ENCODE measurements around the gene STEAP3. TPM values are rescaled to one million over a fixed set of nuclear protein-coding genes. Genes with fewer than 3 reads are reported as not detected.

STEAP3 gene
- total RNA-seq, 1 experiment from 2014 or later, result 30.5 TPM

GRCh38 chr2:119291588-119292167, 68.0 kb downstream of the STEAP3 start:
- H3K4me1 Mint-ChIP-seq (ENCODE audit: low read depth, unreplicated experiment), result no peaks in the 10 kb centered on the region
- BruUV-seq (replicated peaks), result no TSS peak
- no peak for DNase-seq
- H3K27me3 Mint-ChIP-seq (ENCODE audit: unreplicated experiment), result no peaks in the 10 kb centered on the region
- no peak for TF ChIP-seq CTCF (IDR thresholded peaks at IDR 0.05; ENCODE audit: unreplicated experiment)
- CTCF ChIA-PET, result interaction anchor here (1.9 kb wide), 1 partner anchor 410 kb away, joined by 8 read pairs; no protein-coding TSS in a partner anchor
- H3K9me3 Mint-ChIP-seq (ENCODE audit: low read depth, unreplicated experiment), result no peaks in the 10 kb centered on the region
- intact Hi-C loops (cut with micrococcal nuclease; ENCODE audit: unreplicated experiment), result loop anchor here (2.0 to 5.0 kb wide), 2 partner anchors 279 to 411 kb away; no protein-coding TSS in a partner anchor
- no peak overlapping the region for H3K4me3 Mint-ChIP-seq (ENCODE audit: low read depth, unreplicated experiment)
- no peaks in the 10 kb centered on the region for H3K36me3 Mint-ChIP-seq (ENCODE audit: insufficient read depth, unreplicated experiment)
- no peak overlapping the region for H3K27ac Mint-ChIP-seq (ENCODE audit: unreplicated experiment)

GRCh38 chr2:119292226-119292625, 68.6 kb downstream of the STEAP3 start:
- Mint-ChIP-seq H3K27ac (ENCODE audit: unreplicated experiment) (no peak overlapping the region), H3K4me1 (ENCODE audit: low read depth, unreplicated experiment) (no peaks in the 10 kb centered on the region), H3K36me3 (ENCODE audit: insufficient read depth, unreplicated experiment) (no peaks in the 10 kb centered on the region), H3K27me3 (ENCODE audit: unreplicated experiment) (no peaks in the 10 kb centered on the region), H3K9me3 (ENCODE audit: low read depth, unreplicated experiment) (no peaks in the 10 kb centered on the region), H3K4me3 (ENCODE audit: low read depth, unreplicated experiment) (no peak overlapping the region)
- intact Hi-C loops (cut with micrococcal nuclease; ENCODE audit: unreplicated experiment), result loop anchor here (5.0 kb wide), 1 partner anchor 280 kb away; no protein-coding TSS in a partner anchor
- CTCF ChIA-PET, result interaction anchor here (1.9 kb wide), 1 partner anchor 411 kb away, joined by 8 read pairs; no protein-coding TSS in a partner anchor
- no TSS peak for BruUV-seq (replicated peaks)
- no peak for TF ChIP-seq CTCF (IDR thresholded peaks at IDR 0.05; ENCODE audit: unreplicated experiment)
- no peak for DNase-seq

GRCh38 chr2:119293254-119293653, 69.6 kb downstream of the STEAP3 start:
- H3K4me1 Mint-ChIP-seq (ENCODE audit: low read depth, unreplicated experiment), result no peaks in the 10 kb centered on the region
- no peaks in the 10 kb centered on the region for H3K27me3 Mint-ChIP-seq (ENCODE audit: unreplicated experiment)
- no TSS peak for BruUV-seq (replicated peaks)
- no peaks in the 10 kb centered on the region for H3K36me3 Mint-ChIP-seq (ENCODE audit: insufficient read depth, unreplicated experiment)
- no peak for TF ChIP-seq CTCF (IDR thresholded peaks at IDR 0.05; ENCODE audit: unreplicated experiment)
- H3K4me3 Mint-ChIP-seq (ENCODE audit: low read depth, unreplicated experiment), result no peak overlapping the region
- CTCF ChIA-PET, result no interaction called here
- intact Hi-C loops (cut with micrococcal nuclease; ENCODE audit: unreplicated experiment), result loop anchor here (5.0 kb wide), 1 partner anchor 281 kb away; no protein-coding TSS in a partner anchor
- DNase-seq, result no peak
- H3K9me3 Mint-ChIP-seq (ENCODE audit: low read depth, unreplicated experiment), result no peaks in the 10 kb centered on the region
- H3K27ac Mint-ChIP-seq (ENCODE audit: unreplicated experiment), result no peak overlapping the region

- H3K4me3 Mint-ChIP-seq (ENCODE audit: low read depth, unreplicated experiment), result no peak overlapping the region
- CTCF ChIA-PET, result no interaction called here
Measured at GRCh38 chr2:119293900-119294299, 70.3 kb downstream of the STEAP3 start.

More at GRCh38 chr2:119293900-119294299, 70.3 kb downstream of the STEAP3 start:
- no peaks in the 10 kb centered on the region for H3K9me3 Mint-ChIP-seq (ENCODE audit: low read depth, unreplicated experiment)
- no peak for TF ChIP-seq CTCF (IDR thresholded peaks at IDR 0.05; ENCODE audit: unreplicated experiment)
- H3K27ac Mint-ChIP-seq (ENCODE audit: unreplicated experiment), result no peak overlapping the region
- no peak for DNase-seq
- no peaks in the 10 kb centered on the region for H3K4me1 Mint-ChIP-seq (ENCODE audit: low read depth, unreplicated experiment)
- intact Hi-C loops (cut with micrococcal nuclease; ENCODE audit: unreplicated experiment), result loop anchor here (5.0 kb wide), 1 partner anchor 282 kb away; no protein-coding TSS in a partner anchor
- BruUV-seq (replicated peaks), result no TSS peak
- no peaks in the 10 kb centered on the region for H3K36me3 Mint-ChIP-seq (ENCODE audit: insufficient read depth, unreplicated experiment)
- H3K27me3 Mint-ChIP-seq (ENCODE audit: unreplicated experiment), result no peaks in the 10 kb centered on the region

All from Calu3 (cell line).